ENCODE results near the gene SLC22A23.

The SLC22A23 gene

DNA sequence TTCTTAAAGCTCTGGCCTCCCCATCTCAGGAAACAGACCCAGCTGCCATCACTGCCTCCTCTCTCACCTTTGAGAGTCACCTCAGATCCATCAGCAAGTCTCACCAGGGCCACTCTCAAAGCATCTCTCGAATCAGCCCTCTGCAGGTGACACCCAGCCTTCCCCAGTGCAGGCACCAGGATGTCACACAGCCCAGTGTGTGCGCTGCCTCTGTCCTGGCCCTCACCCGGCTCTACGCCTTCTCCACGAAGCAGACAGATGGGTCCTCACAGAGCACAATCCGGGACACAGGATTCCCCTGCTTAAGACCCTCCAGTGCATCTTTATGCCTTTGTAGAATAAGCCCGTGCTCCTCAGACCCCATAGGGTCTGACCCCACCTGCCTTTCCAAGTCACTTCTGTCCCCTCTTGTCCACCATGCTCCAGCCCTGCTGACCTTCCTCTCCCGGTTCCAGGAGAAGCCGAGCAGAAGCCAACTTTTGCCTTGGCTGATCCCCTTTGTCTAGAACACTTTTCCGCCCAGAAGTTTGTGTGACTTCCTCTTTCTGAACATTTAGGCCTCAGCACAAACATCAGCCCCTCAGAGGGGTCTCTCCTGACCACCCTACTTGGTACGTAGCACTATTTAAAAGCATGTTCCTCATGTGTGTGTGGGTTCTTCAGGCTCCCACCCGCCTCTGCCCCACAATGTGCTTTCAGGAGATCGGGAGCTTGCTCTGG, 137.9 kb downstream of the SLC22A23 start:
- DNase-seq (ENCODE audit: low read depth in 2 of 2), result no peak

DNA sequence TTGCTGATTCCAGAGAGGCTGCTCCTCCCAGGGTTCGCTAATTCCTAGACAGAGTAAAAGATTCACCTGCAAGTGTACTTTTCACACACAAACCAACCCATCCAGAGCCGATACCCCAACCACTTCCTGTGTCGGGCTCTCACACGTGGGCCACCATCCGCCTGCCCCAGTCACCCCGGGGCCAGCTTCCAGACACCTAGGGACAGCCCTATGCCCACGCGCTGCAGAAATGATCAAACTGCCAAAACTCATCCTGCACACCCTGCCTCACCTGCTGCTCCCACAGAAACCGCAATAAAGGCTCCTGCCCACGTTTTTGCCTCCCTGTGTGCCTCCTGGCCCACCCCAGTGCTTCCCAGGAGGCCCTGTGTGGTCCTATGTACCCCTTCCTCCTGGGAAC, 138.6 kb downstream of the SLC22A23 start:
- no peak for DNase-seq (ENCODE audit: low read depth in 2 of 2)

- DNase-seq (ENCODE audit: low read depth in 2 of 2), result no peak
Observed at GRCh38 chr6:3317741-3318211, 139.1 kb downstream of the SLC22A23 start.

GRCh38 chr6:3316818-3317217, 140.0 kb downstream of the SLC22A23 start:
- no peak for DNase-seq (ENCODE audit: low read depth in 2 of 2)

DNA sequence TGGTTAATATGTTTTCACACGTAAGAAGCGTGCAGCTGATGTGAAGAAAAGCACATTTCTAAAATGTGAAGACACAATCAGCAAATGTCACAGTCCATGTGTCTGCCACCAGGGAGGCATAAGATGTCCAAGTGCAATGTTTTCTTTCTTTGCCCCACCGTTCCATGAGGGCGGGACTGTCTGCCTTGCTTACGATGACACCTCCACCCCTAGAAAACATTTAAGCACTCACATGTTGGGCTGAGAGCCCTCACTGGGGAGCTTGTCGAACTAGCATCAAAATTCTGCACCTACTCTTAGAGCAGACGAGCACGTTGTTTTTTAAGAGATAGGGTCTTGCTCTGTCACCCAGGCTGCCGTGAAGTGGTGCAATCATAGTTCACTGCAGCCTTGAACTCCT, 140.5 kb downstream of the SLC22A23 start:
- DNase-seq (ENCODE audit: low read depth in 2 of 2), result no peak

- no peak for DNase-seq (ENCODE audit: low read depth in 2 of 2)
Observed at GRCh38 chr6:3315841-3316240, 141.0 kb downstream of the SLC22A23 start.

DNA sequence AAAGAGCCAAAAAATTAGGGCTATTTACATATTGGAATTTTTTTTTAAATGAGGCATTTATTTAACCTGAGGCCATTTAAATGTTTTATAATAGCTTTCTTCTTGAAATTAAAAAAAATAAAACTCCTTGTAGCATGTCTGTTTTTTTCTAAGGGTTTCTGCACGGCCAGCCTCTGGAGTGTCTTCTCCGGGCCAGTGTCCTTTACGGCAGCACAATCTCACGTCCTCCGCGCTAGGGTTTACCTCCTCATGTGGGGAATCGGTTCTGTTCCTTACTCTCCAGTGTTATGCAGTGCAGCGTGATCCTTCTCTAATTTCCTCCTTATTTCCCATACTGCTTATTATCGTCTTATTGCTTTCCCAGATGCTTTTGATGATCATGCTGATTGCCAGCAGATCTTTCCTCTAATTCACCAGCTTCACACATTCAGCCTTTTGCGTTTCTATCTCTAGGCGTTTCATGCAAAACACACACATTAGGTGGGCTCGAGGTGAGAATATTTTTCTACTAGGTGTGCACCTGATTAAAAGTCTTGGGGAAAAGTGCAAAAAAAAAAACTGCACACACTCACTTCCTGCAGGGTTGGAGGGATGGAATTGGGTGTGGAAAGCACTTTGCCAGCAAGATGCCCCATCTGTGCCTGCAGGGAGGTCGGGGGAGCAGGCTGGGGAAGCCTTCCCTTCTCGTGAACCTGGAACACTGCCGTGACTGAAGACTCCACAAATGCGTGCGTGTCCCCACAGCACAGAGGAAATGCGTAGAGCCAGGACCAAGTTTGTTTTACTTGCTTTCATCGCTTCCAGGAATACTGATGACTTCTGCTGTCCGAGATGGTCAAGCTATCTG, 142.0 kb downstream of the SLC22A23 start:
- no peak for DNase-seq (ENCODE audit: low read depth in 2 of 2)

- DNase-seq (ENCODE audit: low read depth in 2 of 2), result no peak
Observed at GRCh38 chr6:3314176-3314575, 142.7 kb downstream of the SLC22A23 start.

DNA sequence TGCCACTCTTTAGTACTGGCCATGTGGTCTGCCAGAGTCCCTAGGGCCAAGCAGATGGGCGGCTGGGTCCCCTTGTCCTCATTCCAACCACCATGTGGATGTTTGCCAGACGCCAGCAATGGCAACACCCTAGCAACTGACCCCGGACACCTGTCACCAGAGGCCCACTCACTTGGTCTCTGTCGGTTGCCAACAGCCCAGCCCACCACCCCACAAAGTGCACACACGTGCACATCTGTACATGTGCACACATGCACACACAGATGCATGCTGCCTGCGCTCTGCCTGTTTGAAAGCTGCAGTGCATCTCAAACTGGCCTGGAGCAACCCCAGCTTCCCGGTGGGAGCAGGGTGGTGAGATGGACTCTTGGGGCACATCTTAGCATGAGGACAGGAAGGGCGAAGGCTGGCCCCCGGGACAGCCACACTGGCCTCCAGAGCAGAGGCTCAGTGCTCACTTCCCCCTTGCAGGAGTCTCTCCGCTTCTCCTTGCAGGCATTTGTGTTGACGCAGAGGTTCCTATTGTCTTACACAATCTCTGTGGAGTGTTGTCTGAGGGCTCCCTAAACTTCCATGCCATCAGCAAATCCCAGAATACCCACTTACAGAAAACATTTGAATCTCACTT, 144.1 kb downstream of the SLC22A23 start:
- no peak for DNase-seq (ENCODE audit: low read depth in 2 of 2)

- no peak for DNase-seq (ENCODE audit: low read depth in 2 of 2)
Observed at GRCh38 chr6:3311826-3312225, 145.0 kb downstream of the SLC22A23 start.

- no peak for DNase-seq (ENCODE audit: low read depth in 2 of 2)
Observed at GRCh38 chr6:3310703-3311102, 146.1 kb downstream of the SLC22A23 start.

GRCh38 chr6:3310051-3310448, 146.8 kb downstream of the SLC22A23 start:
- no peak for DNase-seq (ENCODE audit: low read depth in 2 of 2)

- no peak for DNase-seq (ENCODE audit: low read depth in 2 of 2)
Observed at GRCh38 chr6:3309391-3310050, 147.3 kb downstream of the SLC22A23 start.

DNA sequence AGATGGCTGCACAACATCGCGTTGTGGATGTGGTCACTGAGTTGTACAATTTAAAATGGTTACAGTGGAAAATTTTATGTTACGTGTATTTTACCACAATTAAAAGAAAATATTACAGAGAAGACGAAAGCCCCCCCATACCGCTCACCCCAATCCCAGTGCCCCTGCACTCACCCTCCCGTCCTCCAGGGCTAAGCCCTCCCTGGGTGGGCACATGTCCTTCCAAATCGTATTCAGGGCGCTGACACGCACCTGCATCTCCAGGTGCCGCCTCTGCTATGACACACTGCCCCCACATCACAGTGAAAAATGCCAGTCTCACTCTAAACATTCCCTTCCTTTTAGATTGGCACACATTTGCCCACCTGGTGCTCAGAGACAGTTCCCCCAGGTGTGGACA, 148.7 kb downstream of the SLC22A23 start:
- DNase-seq (ENCODE audit: low read depth in 2 of 2), result no peak

GRCh38 chr6:3307436-3307835, 149.4 kb downstream of the SLC22A23 start:
- DNase-seq (ENCODE audit: low read depth in 2 of 2), result no peak

GRCh38 chr6:3306848-3307247, 150.0 kb downstream of the SLC22A23 start:
- no peak for DNase-seq (ENCODE audit: low read depth in 2 of 2)

- DNase-seq (ENCODE audit: low read depth in 2 of 2), result no peak
Observed at GRCh38 chr6:3305831-3306230, 151.0 kb downstream of the SLC22A23 start.

GRCh38 chr6:3305216-3305565, 151.7 kb downstream of the SLC22A23 start:
- DNase-seq (ENCODE audit: low read depth in 2 of 2), result no peak

DNA sequence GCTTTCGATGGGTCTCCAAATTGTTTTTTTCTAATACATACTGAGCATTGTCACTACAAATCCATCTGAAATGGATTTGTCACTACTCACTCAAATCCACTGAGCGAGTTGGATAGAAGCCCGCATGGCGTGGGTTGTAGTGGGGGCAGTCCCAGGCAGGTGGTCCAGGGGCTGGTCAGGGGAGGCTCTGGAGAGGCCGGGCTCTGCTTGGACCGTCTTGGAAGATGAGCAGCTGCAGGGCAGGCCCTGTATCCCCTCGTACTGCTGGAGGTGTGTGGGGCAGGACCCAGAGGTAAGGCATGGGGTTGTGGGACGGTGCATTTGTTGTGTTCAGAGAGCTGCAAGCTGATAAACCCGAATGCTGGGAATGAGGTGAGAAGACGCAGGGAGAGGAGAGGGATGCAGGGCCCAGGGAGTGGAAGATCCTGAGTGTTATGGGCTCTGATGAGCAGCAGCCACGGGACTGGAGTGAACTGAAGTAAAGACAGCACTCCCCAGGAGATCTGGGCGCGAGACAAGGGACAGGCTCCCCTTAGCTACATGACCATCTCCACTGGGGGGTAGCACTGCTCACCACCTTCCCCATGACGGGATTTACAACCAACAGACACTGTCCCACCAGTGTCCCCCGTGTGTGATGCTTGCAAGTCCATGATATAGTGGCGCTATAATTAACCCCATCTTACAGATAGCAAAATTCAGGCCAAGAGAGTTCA, 152.2 kb downstream of the SLC22A23 start:
- DNase-seq (ENCODE audit: low read depth in 2 of 2), result no peak

GRCh38 chr6:3303795-3304411, 152.9 kb downstream of the SLC22A23 start:
- DNase-seq (ENCODE audit: low read depth in 2 of 2), result no peak

- DNase-seq (ENCODE audit: low read depth in 2 of 2), result no peak
Observed at GRCh38 chr6:3301506-3301905, 155.3 kb downstream of the SLC22A23 start.

Measured in stimulated activated CD8-positive, alpha-beta memory T cell treated with anti-CD3 and anti-CD28 coated beads, Interleukin-7, amount 100 ng/mL, for 1 hour (primary cell).